Measurements from ENCODE around the gene HMGXB4.

HMGXB4 gene

DNA sequence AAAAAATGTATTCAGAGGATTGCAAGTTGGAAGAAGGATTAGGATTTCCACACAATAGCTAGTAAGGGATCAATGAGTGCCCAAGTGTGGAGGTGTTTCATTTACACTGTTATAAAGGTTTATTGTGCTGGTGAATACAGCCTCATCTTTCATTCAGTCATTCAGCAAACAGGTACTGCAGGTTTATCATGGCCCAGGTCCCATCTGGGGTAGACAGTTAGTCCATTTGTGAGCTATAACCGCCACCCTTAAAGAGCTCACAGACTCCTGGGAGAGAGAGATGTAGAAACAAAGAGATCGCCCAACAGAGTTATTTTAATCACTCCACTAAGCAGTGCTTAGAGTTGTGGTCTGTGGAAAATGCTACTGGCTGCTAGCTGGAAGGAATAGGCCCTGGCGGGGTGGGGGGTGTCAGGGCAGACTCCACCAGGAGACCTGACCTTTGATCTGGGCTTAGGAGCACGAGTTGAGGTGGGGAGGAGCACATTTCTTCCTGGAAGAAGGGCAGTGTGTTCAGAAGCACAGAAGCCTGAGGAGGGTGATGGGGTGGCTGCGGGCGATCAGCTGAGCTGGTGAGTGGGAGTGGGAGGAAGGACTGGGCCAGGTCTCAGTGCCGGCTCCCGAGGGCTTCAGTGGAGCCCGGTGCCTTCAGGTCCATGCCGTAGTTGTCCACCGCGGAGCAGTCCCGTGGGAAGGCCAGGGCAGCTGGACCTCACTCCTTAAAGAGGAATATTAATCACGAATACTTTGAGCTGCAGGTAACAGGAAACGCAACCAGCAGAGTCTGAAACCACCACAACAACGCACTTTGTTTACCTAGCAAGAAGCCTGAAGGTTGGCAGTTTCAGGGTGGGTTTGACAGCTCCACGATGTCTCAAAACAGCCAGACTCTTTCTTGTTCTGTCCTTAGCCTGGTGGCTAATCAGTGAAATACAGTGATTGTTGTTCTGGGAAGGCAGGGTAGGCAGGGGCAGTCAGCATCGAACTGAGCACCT is 53.6 kb downstream of the HMGXB4 start:
- no peak for DNase-seq (ENCODE audit: low read depth, low spot score)

DNA sequence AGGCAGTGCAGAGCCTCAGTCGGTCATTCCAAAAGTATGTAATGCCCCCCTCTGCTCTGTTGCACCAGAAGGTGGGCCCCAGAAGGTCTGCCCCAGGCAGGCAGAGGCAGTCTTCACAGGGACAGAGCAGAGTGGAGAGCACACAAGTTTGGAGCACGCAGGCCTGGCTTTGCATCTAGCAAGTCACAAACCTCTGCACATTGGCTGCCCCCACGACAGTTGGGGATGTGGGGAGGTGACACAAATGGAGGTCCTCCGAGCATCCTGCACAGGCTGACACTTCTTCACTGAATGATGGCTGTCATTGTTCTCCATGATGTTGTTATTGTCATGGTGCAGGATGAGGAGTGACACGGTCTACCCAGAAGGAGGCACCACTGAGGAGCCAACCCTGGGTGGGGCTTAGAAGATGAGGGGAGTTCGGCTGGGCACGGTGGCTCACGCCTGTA is 54.3 kb downstream of the HMGXB4 start:
- no peak for DNase-seq (ENCODE audit: low read depth, low spot score)

DNA sequence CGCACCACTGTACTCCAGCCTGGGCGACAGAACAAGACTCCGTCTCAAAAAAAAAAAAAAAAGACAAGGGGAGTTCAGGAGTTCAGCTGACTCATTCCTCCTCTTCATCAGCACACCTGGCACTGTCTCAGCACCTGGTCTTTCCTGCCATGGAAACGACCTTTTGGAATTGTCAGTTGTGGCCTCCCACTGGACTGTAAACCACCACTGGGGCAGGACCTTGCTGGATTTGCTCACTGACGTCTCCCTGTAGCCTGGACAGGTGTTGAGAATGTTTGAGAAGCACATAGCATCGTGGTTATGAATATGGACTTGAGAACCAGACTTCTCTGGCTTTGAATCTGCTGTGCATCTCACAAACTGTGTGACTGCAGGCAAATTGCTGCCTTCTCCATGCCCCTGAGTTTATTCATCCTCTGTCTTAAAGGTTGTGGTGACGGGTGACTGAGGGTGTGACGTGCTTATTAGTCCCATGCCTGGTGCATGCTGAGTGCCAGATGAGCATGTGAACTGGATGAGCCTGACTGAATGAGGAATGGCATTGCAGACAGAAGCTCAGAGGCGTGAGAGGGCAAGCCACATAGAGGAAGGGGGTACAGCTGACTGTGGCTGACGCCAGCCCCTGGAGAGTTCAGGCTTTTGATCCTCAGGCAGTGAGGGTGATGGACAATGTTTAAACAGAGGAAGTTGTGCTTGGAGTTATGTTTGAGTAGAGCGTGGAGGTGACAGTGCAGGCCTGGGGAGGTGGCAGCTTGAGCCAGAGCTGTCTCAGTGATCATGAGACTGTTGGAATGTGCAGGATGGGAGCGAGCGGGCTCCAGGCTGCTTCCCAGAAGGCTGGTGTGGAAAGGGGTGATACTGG is 55.1 kb downstream of the HMGXB4 start:
- no peak for DNase-seq (ENCODE audit: low read depth, low spot score)

DNA sequence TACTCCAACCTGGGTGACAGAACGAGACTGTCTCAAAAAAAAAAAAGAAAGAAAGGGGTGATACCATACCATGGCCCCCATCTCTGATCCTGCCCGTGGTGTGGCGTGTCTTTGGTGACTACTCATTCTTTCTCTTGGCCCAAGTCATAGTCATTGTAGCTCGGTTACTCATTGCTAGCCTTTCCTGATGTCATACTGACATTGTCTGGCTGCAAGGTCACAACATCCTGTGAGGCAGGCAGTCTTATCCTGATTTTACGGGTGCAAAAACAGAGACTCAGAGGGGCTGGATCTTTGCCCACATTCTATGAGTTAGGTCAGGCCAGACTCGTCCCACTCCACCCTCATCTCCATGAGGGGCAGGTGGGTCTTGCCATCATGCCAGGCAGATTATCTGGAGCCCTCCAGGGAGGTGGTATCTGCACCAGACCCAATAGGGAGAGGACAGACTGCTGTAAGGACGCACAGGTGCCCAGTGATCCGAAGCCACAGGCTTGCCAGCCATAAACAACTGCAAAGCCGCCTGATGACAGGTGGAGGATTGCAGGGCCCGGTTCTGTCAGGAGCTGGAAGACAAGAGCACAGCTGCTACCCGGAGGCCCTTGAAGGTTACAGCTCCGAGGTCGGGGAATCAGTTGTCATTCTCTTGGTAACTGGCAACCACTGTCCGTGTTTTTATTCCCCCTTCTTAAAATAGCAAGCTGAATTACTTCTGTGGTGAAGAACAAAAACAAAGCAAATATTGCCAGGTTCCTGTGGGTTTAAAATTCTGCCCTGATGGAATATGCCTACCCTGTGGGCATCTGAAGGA is 56.2 kb downstream of the HMGXB4 start:
- no peak for DNase-seq (ENCODE audit: low read depth, low spot score)

DNA sequence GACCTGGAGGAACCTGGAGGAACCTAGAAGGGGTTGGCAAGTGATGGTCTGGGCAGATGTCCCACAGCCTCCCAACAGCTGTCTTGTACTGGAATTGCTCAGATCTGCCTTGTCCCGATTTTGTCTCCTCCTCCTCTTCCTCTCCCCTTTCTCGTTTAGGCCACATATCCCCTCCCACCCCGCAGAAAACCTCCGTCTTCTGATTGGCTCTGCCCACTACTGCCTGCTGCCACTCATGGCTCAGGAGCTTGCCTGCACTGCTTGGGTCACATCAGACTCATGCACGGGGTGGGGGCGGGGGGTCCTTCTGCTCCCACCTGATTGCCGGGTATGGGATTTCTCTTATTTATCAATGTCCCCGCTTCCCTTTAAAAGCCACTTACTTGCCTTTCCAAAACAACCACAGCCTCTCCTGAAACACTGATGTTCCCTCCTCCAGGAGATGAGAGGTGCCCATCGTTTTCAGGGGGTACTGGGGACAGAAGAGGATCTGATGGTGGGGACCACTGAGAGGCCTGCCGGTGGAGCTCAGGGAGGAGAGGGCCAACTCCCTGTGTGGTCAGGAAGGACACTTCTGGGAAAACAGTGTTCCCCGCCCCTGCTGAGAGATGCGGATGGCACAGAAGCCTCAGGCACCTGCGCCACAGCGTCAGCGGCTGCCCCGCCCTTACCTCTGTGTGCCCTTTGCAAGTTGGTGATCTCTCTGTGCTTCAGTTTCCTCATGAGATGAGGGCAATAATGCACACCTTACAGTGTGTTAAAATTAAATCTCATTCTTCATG is 57.1 kb downstream of the HMGXB4 start:
- no peak for DNase-seq (ENCODE audit: low read depth, low spot score)

DNA sequence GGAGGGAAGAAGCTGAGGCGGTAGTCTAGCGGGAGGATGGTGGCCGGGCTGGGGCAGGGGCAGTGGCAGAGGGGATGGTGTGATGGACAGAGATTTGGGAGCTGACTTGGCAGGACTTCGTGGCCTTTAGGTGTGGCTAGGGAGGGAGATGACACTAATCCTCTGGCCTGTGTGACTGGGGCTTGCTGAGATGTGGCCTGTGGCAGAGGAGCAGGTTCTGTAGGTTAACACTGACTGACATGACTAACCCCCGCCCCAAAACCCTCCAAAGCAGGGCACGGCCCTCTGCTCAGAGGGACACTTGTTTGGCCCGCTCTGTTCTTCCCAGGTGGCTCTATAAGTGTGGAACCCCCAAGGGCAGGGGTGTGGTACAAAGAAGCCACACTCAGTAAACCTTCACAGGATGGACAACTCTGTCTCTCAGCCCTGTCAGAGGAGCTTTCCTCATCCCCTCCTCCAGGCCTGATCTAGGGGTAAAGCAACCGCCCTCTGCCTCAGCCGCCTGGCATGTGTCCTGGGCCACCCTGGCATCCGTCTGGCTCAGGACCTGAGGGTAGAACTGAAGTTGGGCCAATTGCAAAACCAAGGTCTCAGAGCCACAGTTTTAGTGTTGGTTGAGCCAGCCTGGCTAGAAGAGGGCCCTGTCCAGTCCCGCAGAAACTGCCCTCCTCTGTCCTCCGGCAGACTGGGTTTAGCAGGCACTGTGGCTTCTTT is 58.0 kb downstream of the HMGXB4 start:
- DNase-seq (ENCODE audit: low read depth, low spot score) = no peak

DNA sequence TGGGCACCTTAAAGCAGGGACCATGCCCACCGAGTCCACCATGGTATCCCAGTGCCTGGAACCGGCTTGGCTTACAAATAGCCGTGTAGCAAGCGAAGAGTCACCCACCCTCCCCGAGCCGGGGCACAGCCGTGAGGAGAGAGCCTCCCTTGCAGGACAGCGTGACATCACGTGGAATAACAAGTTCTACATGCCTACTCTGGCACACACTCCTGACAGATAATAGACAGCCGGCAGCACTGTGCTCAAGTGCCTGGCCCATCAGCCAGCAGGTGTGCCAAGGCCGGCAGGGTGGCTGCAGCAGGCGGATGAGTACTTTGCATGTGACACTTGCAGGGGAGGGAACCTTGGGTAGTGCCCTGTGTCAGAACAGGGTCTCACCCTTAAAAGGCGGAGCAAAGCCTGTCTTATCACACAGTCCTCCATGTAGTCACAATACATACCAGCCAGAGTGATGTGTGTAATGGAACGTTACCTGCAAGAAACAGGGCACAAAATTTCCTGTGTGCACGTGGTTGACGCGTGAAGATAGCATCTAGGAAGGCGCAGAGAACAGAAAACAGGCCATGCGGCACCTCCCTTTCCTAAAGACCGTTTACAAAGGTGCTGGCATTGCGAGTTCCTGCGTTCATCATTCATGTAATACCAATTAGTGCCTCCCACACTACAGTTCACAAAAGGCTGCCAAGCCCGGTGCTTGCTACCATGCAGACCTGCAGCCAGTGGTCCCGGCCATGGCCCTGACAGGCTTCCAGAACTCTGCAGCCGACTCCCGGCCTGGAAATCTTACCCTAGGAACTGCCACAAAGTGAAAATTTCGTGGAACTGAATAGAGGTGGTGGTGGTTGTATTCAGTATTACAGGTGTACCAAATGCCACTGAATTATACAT is 58.8 kb downstream of the HMGXB4 start:
- no peak for DNase-seq (ENCODE audit: low read depth, low spot score)

DNA sequence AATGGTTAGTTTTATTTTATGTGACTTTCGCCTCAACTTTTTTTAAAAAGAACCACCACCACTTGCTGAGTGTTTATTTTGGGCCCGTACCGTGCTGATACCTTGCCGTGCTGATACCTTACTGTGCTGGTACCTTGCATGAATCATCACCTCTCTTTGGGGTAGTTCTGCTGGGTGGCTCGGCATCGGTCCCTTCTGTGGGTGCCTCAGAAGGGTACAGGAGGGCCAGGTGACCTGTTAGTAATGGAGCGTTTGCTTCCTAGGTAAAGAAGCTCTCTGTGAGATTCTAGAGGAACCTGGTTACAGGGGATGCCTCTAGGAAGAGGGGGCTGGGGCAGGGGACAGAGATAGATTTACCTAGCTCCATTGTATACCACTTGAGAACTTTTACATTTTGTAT is 59.5 kb downstream of the HMGXB4 start:
- no peak for DNase-seq (ENCODE audit: low read depth, low spot score)

DNA sequence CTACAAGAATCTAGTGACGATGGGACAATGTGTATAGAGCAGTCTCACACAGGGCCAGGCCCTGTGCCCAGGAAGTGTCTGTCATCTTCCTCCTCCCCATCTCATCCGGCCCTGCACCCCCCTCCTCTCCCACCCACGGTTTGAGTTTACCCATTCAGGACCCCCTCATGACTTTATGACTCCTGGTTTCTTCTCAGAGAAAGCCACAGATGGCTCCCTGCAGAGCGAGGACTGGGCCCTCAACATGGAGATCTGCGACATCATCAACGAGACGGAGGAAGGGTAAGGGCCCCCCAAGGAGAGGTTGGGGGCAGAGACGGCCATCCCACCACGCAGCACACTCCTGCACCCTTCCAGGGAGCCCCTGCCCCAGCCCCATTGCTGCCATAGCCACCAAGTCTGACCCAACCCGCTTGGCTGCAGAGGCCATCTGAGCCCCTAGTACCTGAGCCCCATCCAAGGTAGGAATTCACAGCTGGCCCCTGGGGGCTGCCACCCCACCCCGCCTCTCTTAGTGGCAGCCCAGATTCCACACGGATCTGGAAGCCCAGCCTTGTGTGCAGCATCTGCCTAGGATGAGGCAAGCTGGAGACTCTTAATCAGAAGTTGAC is 60.5 kb downstream of the HMGXB4 start:
- no peak for DNase-seq (ENCODE audit: low read depth, low spot score)

DNA sequence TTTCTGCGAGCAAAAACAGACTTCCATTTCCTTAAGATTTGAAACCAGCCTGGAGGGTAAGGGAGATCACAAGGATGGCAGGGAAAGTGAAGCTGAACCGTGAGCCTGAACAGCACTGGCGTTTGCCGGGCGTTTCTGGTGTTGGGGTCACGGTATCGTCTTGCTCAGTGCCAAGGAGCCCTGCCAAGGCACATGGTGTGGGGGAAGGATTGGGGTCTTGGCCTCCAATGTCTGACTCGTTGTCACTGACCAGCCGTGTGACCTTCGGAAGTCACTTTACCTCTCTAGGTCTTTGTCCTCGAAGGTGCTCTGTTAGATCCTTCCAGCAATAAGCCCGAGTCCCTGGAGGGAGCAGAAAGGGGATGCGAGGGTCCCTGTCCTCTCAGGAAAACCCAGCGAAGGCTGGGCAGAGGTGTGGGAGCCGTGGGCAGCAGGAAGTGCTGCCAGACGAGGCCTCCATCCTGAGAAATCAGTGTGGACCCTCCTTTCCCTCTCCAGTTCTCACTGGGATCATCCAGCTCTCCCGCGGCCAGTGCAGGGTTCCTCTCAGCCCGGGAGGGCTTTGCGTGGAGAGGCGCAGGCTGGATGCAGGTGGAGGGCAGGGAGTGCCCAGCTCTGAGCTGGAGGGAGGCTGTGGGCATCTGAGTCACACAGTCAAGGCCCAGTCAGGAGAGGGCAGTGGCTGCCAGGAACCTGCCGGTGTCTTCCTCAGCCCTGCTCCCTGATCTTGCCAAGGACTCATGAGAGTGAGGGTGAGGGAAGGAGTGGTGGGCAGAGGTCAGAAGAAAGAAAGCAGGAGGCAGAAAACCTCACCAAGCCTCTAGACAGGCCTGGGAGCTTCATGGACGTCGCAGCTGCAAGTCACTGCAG is 61.3 kb downstream of the HMGXB4 start:
- no peak for DNase-seq (ENCODE audit: low read depth, low spot score)

DNA sequence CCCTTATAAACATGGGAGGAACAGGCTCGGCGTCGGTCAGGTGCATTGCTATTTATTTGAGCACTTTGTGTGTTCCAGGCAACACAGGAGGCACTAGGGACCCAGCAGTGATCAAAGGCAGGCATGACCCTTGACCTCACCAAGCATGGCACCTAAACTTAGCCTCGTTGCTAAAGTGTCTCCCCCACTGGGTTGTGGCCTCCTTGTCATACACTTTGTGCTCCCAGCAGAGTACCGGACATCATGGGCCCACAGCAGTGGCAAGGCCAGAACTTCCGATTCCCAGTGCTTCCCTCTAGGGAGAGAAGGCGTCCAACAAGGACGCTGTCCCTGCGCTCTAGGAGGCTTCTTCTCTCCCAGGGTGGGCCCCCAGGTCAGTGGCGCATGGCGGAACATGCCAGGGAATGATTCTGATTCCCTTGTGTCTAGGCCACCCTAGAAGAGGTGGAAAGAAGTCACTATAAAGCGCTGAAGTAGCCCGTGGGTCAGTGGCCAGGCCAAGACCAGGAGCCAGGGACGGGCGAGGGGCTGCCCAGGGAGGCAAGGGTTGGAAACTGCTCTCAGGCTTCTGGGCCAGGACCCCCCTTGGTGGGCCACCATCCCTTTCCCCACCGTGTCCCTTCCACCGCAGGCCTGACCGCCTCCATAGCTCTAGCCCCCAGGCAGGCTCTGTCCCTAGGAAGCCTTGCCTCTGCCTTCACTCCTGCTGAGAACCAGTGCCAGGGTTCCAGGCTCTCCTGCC is 62.1 kb downstream of the HMGXB4 start:
- DNase-seq (ENCODE audit: low read depth, low spot score) = no peak

DNA sequence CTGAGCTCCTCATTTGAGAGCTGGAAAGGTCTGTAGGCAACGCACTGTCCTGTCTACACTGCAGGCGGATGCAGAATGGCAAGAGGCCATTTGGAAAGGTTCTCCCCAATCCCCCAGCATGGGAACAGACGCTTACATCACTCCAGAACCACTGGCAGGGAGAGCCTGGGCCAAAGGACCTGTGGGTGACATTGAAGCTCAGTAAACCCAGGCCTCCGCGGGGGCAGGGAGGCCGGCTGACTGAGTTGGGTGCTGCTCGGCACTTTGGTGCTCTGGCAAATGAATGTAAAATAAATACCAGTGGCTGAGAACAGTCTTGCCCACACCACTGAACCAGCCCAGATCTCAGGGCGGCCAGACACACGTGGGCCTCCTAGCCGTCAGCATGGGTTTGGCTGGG is 64.8 kb downstream of the HMGXB4 start:
- DNase-seq (ENCODE audit: low read depth, low spot score) = no peak

DNA sequence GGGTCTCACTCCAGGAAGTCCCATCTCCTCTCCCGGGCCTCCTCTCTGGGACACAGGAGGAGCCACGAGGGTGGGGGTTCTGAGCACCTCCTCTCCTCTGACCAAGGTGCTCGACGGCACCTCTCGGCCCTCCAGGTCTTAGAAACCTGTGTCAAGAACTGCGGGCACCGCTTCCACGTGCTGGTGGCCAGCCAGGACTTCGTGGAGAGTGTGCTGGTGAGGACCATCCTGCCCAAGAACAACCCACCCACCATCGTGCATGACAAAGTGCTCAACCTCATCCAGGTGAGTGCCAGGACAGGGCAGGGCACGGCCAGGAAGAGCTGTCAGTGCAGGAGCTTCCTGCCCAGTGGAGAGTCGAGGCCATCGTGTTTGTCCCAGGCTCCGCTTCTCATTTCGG is 65.6 kb downstream of the HMGXB4 start:
- DNase-seq (ENCODE audit: low read depth, low spot score) = no peak

DNA sequence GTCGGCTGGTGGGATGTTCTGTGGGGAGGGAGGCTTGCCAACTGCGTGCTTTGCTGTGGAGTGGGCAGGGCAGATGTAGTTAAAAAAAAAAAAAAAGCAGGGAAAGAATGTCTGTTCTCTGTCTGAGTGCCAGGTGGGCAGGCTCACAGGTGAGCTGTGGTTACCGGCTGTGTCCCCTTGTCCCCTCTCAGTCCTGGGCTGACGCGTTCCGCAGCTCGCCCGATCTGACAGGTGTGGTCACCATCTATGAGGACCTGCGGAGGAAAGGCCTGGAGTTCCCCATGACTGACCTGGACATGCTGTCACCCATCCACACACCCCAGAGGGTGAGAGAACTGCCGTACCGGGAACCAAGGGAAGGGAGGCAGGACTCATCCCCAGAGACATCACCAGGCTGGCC is 66.0 kb downstream of the HMGXB4 start:
- DNase-seq (ENCODE audit: low read depth, low spot score) = no peak

DNA sequence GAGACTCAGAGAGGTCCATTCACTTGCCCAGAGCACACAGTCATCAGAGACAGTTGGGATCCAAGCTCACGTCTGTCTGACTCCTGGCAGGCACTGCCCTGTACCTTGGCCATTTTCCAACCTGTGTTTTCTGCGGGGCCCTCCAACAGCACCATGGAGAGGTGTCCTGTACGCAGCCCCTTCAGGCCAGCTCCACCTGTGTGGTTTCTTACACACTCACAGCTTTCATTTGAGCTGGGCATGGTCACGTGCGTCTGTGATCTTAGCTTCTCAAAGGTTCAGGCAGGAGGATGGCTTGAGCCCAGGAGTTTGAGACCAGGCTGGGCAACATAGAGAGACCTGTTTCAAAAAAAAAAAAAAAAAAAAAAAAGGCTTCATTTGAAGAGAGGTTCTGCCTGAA is 66.8 kb downstream of the HMGXB4 start:
- DNase-seq (ENCODE audit: low read depth, low spot score) = no peak

DNA sequence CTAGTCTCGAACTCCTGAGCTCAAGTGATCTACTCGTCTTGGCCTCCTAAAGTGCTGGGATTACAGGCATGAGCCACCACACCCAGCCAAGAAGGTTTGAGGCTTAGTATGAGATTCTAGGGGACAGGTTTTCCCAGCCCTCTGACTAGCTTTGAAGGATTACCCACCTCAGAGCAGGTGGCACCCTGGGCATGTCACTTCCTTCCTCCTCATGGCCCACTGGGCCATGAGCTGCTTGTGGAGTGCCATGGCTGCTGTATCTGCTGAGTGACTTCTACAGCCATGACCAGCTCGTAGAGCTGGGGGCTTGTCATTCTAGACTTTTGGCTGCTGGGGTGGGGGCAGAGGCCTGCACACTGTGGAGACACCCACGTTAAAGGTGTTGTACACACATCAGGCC is 67.5 kb downstream of the HMGXB4 start:
- no peak for DNase-seq (ENCODE audit: low read depth, low spot score)

DNA sequence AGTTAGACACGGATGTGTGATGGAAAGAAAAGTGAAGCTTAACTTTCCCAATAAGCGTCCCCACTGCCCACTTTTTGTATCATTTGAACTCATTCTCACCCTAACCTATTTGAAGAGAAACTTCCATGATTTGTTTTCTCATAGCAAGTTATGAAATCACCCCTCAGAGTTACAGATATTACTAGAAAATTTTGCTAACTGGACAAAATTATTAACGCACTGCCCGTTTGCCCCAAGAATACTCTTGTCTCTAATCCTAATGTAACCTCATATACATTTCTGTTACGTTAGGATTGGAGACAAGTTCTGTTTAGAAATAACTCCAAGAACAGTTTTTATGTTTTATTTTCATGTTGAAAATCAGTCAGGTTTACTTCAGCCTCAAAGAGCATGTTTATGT is 67.9 kb downstream of the HMGXB4 start:
- no peak for DNase-seq (ENCODE audit: low read depth, low spot score)
